Stimulated activated CD8-positive, alpha-beta memory T cell treated with anti-CD3 and anti-CD28 coated beads, Interleukin-4, amount 100 ng/mL, for 1 hour (primary cell): ENCODE measurements around the gene KANSL2.
"Not testable (repeated sequence)": the region's sequence is repeated elsewhere in the genome, so short reads cannot be mapped to it uniquely, and the experiment has no call there.

Experiments
- DNase-seq, 2 donors: peaks; one replicate each; pipeline ENCODE4 v3.0.0-alpha.2; 2020; ENCODE audit warnings: low read depth in 2 of 2, low spot score in 1 of 2

Gene KANSL2

GRCh38 chr12:48686037-48686595 is 4.1 kb upstream of the KANSL2 start:
- DNase-seq = no peak

- DNase-seq = no peak
Measured at GRCh38 chr12:48683534-48683933, 1.5 kb upstream of the KANSL2 start.

- DNase-seq = no peak
Measured at GRCh38 chr12:48682927-48683326, 889 bp upstream of the KANSL2 start.

GRCh38 chr12:48682533-48682905 is 481 bp upstream of the KANSL2 start:
- DNase-seq = not testable (repeated sequence)

- no peak for DNase-seq
Measured at GRCh38 chr12:48681399-48681709, 684 bp downstream of the KANSL2 start.

GRCh38 chr12:48680861-48681260 is 1.2 kb downstream of the KANSL2 start:
- no peak for DNase-seq

GRCh38 chr12:48678551-48679185 is 3.4 kb downstream of the KANSL2 start:
- DNase-seq = no peak

GRCh38 chr12:48671231-48671856 is 10.7 kb downstream of the KANSL2 start:
- no peak for DNase-seq

- DNase-seq = no peak
Measured at GRCh38 chr12:48668996-48669395, 13.0 kb downstream of the KANSL2 start.

GRCh38 chr12:48659863-48660262 is 22.2 kb downstream of the KANSL2 start:
- DNase-seq = no peak

- DNase-seq = no peak
Measured at GRCh38 chr12:48651681-48652080, 30.4 kb downstream of the KANSL2 start.

- DNase-seq = not testable (repeated sequence)
Measured at GRCh38 chr12:48645354-48645753, 36.7 kb downstream of the KANSL2 start.

GRCh38 chr12:48643011-48643410 is 39.0 kb downstream of the KANSL2 start:
- DNase-seq = no peak

GRCh38 chr12:48641752-48642555 is 40.1 kb downstream of the KANSL2 start:
- DNase-seq = not testable (repeated sequence)

GRCh38 chr12:48640854-48641253 is 41.2 kb downstream of the KANSL2 start:
- DNase-seq = no peak

- DNase-seq = no peak
Measured at GRCh38 chr12:48640428-48640827, 41.6 kb downstream of the KANSL2 start.

- DNase-seq = no peak
Measured at GRCh38 chr12:48631071-48631470, 51.0 kb downstream of the KANSL2 start.

GRCh38 chr12:48630346-48630745 is 51.7 kb downstream of the KANSL2 start:
- DNase-seq = no peak

- DNase-seq = no peak
Measured at GRCh38 chr12:48629541-48629940, 52.5 kb downstream of the KANSL2 start.

- no peak for DNase-seq
Measured at GRCh38 chr12:48627556-48627955, 54.5 kb downstream of the KANSL2 start.

- not testable (repeated sequence) for DNase-seq
Measured at GRCh38 chr12:48622997-48623396, 59.0 kb downstream of the KANSL2 start.

GRCh38 chr12:48618541-48618940 is 63.5 kb downstream of the KANSL2 start:
- peak; percentile 38 to 52 for DNase-seq
